Uterine smooth muscle cell (primary cell): ENCODE measurements around the gene IL9R. TPM values are rescaled to one million over a fixed set of nuclear protein-coding genes. Genes with fewer than 3 reads are reported as not detected.

Source experiments
- total RNA-seq: library from RNA; depleted of rRNA; stranded (reverse); fragments of >200 nt; gene quantifications from 2 replicates; pipeline ENCODE4 v1.2.3, GENCODE V29; 2014

Gene IL9R
- total RNA-seq: under 0.01 TPM in 1 of 2 replicates, not detected in the other

GRCh38 chrX:155997436-155997835 is at the start of gene IL9R:
TSS of gene IL9R (plus strand) at chrX:155997696. CDS start at chrX:155997760, 64 bp downstream.

Other genes starting within 250 kb of the IL9R start
- 38.2 and 49.8 TPM in 2 replicates for gene VAMP7, start 116.4 kb upstream of the IL9R start, total RNA-seq